GM19043 (cell line): ENCODE data around the gene ATP1A3.
"Not testable (repeated sequence)": the region's sequence is repeated elsewhere in the genome, so short reads cannot be mapped to it uniquely, and the experiment has no call there.

Experiments used
- ATAC-seq: cut with Tn5 transposase; IDR thresholded peaks from one replicate; pipeline ENCODE4 v1.9.1; 2021; ENCODE audit warnings: low read depth; ENCODE audit not compliant: unreplicated experiment

Gene ATP1A3

GRCh38 chr19:41993612-41994483, at the start of gene ATP1A3:
Gene ATP1A3 (minus strand): TSS chr19:41994230. CDS start chr19:41994076, 154 bp downstream.
- no peak for ATAC-seq

- no peak for ATAC-seq
These were observed 48.6 kb upstream of the ATP1A3 start for GRCh38 chr19:42042455-42043170.

- ATAC-seq: not testable (repeated sequence)
These were observed 46.5 kb upstream of the ATP1A3 start for GRCh38 chr19:42040491-42040890.

GRCh38 chr19:42040031-42040430, 46.0 kb upstream of the ATP1A3 start:
- ATAC-seq: no peak

GRCh38 chr19:42038666-42039065, 44.6 kb upstream of the ATP1A3 start:
- no peak for ATAC-seq

- no peak for ATAC-seq
These were observed 43.6 kb upstream of the ATP1A3 start for GRCh38 chr19:42037649-42038048.

- not testable (repeated sequence) for ATAC-seq
These were observed 40.8 kb upstream of the ATP1A3 start for GRCh38 chr19:42034640-42035391.

- ATAC-seq: no peak
These were observed 39.4 kb upstream of the ATP1A3 start for GRCh38 chr19:42033413-42033812.

- no peak for ATAC-seq
These were observed 38.4 kb upstream of the ATP1A3 start for GRCh38 chr19:42032431-42032830.

- ATAC-seq: no peak
These were observed 36.8 kb upstream of the ATP1A3 start for GRCh38 chr19:42030645-42031440.

- no peak for ATAC-seq
These were observed 34.5 kb upstream of the ATP1A3 start for GRCh38 chr19:42028304-42029216.

- ATAC-seq: no peak
These were observed 30.6 kb upstream of the ATP1A3 start for GRCh38 chr19:42024622-42025111.

GRCh38 chr19:42023943-42024260, 29.9 kb upstream of the ATP1A3 start:
- no peak for ATAC-seq

- ATAC-seq: no peak
These were observed 29.3 kb upstream of the ATP1A3 start for GRCh38 chr19:42023121-42023942.

- ATAC-seq: no peak
These were observed 28.6 kb upstream of the ATP1A3 start for GRCh38 chr19:42022616-42023015.

- ATAC-seq: no peak
These were observed 27.2 kb upstream of the ATP1A3 start for GRCh38 chr19:42021185-42021584.

GRCh38 chr19:42018503-42019193, 24.6 kb upstream of the ATP1A3 start:
- no peak for ATAC-seq

- ATAC-seq: no peak
These were observed 23.0 kb upstream of the ATP1A3 start for GRCh38 chr19:42017040-42017439.
